Neural progenitor cell (in vitro differentiated cells): ENCODE measurements around the gene ATP11A.

Experiments used
- CTCF ChIP-seq: fragments of 200-600 bp; sonication (generic); IDR thresholded peaks from 2 replicates; pipeline ENCODE4 v1.5.1; 2017; ENCODE audit warnings: antibody characterized with exemption, mild to moderate bottlenecking
- EZH2 ChIP-seq: fragments of 200-600 bp; sonication (generic); IDR thresholded peaks from 2 replicates; pipeline ENCODE4 v1.6.1; 2017; ENCODE audit warnings: antibody characterized with exemption, mild to moderate bottlenecking, moderate library complexity

GRCh38 chr13:112857914-112858490, 168.2 kb downstream of the ATP11A start:
- TF ChIP-seq CTCF, result no peak
- TF ChIP-seq EZH2, result no peak
